ENCODE results near the gene ZNF526.

Gene ZNF526

GRCh38 chr19:42220751-42221097 lies 612 bp downstream of the ZNF526 start:
- FAIRE-seq = no peak
- no peak for DNase-seq (ENCODE audit: low spot score)

- no peak for DNase-seq (ENCODE audit: low spot score)
- no peak for FAIRE-seq
Observed at GRCh38 chr19:42224940-42225717, 5.0 kb downstream of the ZNF526 start.

GRCh38 chr19:42225718-42226292 lies 5.7 kb downstream of the ZNF526 start:
- FAIRE-seq (no peak), DNase-seq (ENCODE audit: low spot score) (no peak)

GRCh38 chr19:42226886-42227285 lies 6.8 kb downstream of the ZNF526 start:
- DNase-seq (ENCODE audit: low spot score) (no peak), FAIRE-seq (no peak)

GRCh38 chr19:42228641-42229040 lies 8.5 kb downstream of the ZNF526 start:
- DNase-seq (ENCODE audit: low spot score) (no peak), FAIRE-seq (no peak)

GRCh38 chr19:42229301-42229854 lies 9.3 kb downstream of the ZNF526 start:
- FAIRE-seq (no peak), DNase-seq (ENCODE audit: low spot score) (no peak)

- no peak for FAIRE-seq
- no peak for DNase-seq (ENCODE audit: low spot score)
Observed at GRCh38 chr19:42229855-42230351, 9.8 kb downstream of the ZNF526 start.

- DNase-seq (ENCODE audit: low spot score) (no peak), FAIRE-seq (no peak)
Observed at GRCh38 chr19:42230571-42230970, 10.5 kb downstream of the ZNF526 start.

- FAIRE-seq (no peak), DNase-seq (ENCODE audit: low spot score) (no peak)
Observed at GRCh38 chr19:42232435-42232834, 12.3 kb downstream of the ZNF526 start.

GRCh38 chr19:42233106-42233505 lies 13.0 kb downstream of the ZNF526 start:
- no peak for FAIRE-seq
- DNase-seq (ENCODE audit: low spot score) = no peak

GRCh38 chr19:42233678-42234292 lies 13.7 kb downstream of the ZNF526 start:
- DNase-seq (ENCODE audit: low spot score) = no peak
- no peak for FAIRE-seq

- FAIRE-seq (no peak), DNase-seq (ENCODE audit: low spot score) (no peak)
Observed at GRCh38 chr19:42234364-42234763, 14.3 kb downstream of the ZNF526 start.

GRCh38 chr19:42235181-42235580 lies 15.1 kb downstream of the ZNF526 start:
- FAIRE-seq (no peak), DNase-seq (ENCODE audit: low spot score) (no peak)

GRCh38 chr19:42239544-42240220 lies 19.6 kb downstream of the ZNF526 start:
- no peak for DNase-seq (ENCODE audit: low spot score)
- no peak for FAIRE-seq

GRCh38 chr19:42241279-42241678 lies 21.2 kb downstream of the ZNF526 start:
- FAIRE-seq = no peak
- no peak for DNase-seq (ENCODE audit: low spot score)

GRCh38 chr19:42242069-42242511 lies 22.0 kb downstream of the ZNF526 start:
- no peak for FAIRE-seq
- DNase-seq (ENCODE audit: low spot score) = no peak

GRCh38 chr19:42242512-42243409 lies 22.6 kb downstream of the ZNF526 start, which contains the start of gene GSK3A:
GSK3A (minus strand) TSS chr19:42242602; CDS start chr19:42242465, 137 bp downstream.
- DNase-seq (ENCODE audit: low spot score) (peak; percentile 93), FAIRE-seq (peak; percentile 65)

GRCh38 chr19:42244347-42245220 lies 24.5 kb downstream of the ZNF526 start:
- FAIRE-seq = peak; percentile 44
- DNase-seq (ENCODE audit: low spot score) = peak; percentile 85

GRCh38 chr19:42245231-42245630 lies 25.1 kb downstream of the ZNF526 start:
- FAIRE-seq (no peak), DNase-seq (ENCODE audit: low spot score) (no peak)

All from urothelium cell line (cell line).